ENCODE results near the gene GABRP.

- TF ChIP-seq REST (IDR thresholded peaks at IDR 0.05; ENCODE audit: low read depth): no peak
- no peak for TF ChIP-seq FOXM1 (IDR thresholded peaks at IDR 0.05; ENCODE audit: borderline replicate concordance, low read depth)
- no peak for TF ChIP-seq NFIC (IDR thresholded peaks at IDR 0.05)
- no peak for TF ChIP-seq TAF1 (IDR thresholded peaks at IDR 0.05; ENCODE audit: low read depth)
- no peak for TF ChIP-seq ZBTB7A (IDR thresholded peaks at IDR 0.05; ENCODE audit: low read depth)
- TF ChIP-seq EP300 (IDR thresholded peaks at IDR 0.05; ENCODE audit: borderline replicate concordance): no peak
- no peak for TF ChIP-seq CREB1 (IDR thresholded peaks at IDR 0.05; ENCODE audit: low read depth)
- TF ChIP-seq MAX (IDR thresholded peaks at IDR 0.05): no peak
- no peak for TF ChIP-seq CEBPB (IDR thresholded peaks at IDR 0.05)
- TF ChIP-seq USF1 (IDR thresholded peaks at IDR 0.05): no peak
- TF ChIP-seq TCF12 (IDR thresholded peaks at IDR 0.05; ENCODE audit: low read depth): no peak
Measured at GRCh38 chr5:170760113-170760512, 23.4 kb upstream of the GABRP start.

Measured in Ishikawa (cell line).